ENCODE measurements around the gene FDXR.
"Not testable (repeated sequence)": the region's sequence is repeated elsewhere in the genome, so short reads cannot be mapped to it uniquely, and the experiment has no call there.

Gene FDXR

GRCh38 chr17:74872313-74873036 lies at the start of gene FDXR:
TSS of gene FDXR (minus strand) at chr17:74872994. CDS start at chr17:74872944, 50 bp downstream.
- DNase-seq = no peak

DNA sequence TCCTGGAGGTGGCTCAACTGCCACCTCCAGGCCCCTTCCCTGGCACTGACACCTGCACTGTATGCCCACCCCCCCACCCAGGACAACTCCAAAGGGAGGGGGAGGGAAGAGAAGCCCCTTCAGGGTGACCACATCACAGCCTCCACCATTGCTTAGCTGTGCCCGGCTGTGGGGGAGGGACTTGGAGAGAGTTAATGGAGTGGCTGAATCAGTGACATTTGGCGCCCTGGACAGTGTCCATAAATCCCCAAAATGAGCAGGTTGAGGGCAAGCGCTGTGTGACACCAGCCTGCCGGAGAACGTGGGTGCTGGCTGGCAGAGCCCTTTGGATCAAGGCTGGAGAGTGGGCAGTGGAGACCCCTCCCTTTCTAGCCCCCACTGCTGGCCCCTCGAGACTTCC lies 49.4 kb upstream of the FDXR start:
- DNase-seq = no peak

DNA sequence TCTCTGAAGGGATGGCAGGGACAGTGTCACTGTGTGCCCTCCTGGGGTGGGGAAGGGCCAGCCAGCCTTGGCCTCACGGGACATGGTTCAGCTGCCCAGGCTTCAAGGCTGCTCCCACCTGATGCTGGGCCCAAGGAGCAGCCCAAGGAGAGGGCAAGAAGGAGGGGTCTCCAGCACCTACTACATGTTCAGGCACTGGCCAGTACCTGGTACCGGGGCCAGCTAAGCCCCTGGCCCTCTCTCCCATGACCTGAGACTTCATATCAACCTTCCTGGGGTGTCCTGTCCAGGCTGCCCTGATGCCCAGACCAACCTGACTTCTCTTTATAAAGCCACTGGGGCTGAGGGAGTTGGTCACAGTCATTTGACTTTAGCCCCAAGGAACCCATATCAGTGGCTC lies 49.0 kb upstream of the FDXR start:
- DNase-seq = no peak

DNA sequence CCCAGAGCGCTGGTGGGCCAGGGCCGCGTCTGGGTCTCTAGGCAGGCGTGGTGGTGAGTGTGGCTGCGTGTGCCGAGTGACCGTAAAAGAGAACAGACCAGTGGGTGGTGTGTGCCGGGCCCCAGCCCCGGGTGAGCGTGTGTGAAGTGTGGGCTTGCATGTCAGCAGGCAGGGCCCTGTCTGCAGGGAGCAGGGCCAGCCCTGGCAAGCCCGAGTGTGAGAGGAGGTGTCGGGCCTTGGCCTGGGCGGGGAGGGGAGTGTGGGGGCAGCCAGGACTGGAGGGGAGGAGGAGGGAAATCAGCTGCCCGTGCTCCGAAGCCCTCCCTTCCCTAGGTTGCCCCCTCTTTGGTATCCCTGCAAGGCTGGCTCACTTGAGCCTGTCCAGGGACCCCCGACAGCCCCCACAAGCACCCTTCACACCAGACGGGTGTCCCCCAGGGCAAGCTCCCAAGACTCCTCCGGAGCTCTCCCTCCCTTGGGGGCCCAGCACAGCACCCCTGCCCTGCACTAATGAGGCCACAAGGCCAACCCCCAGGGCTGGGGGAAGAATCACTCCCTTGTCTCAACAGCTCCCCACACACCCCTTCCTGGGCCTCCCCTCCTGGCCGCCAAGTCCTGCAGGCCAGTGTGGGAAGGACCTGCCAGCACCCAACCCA lies 48.4 kb upstream of the FDXR start:
- peak in 2 of 3 experiments; percentile 21 to 36 for DNase-seq

- peak in 1 of 3 experiments; percentile 36 for DNase-seq
Observed at GRCh38 chr17:74920642-74921025, 47.8 kb upstream of the FDXR start.

DNA sequence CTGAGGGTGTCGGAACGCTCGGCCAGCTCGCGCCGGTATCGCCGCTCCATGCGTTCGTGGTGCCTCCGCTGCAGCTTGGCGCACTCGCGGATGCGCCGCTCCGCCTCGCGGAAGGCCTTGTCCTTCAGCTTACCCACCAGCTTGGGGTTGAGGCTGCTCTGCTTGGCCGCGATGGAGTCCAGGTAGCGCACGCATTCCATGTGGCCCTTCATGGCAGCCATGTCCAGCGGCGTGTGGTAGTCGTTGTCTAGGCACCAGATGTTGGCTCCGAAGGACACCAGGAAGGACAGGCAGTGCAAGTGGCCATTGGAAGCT lies 47.5 kb upstream of the FDXR start:
- DNase-seq = no peak

- no peak for DNase-seq
Observed at GRCh38 chr17:74919440-74920305, 46.9 kb upstream of the FDXR start.

DNA sequence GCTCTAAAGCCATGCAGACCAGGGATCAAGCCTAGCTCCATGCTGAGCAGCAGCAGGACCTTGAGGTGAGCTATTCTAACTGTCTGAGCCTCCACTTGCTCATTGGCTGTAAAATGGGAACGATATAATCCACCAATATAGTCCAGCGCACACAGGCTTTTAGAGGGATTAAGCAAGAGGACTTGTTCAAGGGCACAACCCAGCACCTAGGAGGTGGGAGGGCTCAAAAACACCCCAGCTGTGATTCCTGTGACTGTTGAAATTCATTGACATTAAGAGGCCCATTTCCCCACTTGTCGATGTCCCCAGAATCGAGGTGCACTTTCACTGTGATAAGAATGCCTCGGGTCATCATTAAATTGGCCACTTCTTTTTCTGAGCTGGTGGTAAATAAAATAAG lies 46.1 kb upstream of the FDXR start:
- DNase-seq = no peak

DNA sequence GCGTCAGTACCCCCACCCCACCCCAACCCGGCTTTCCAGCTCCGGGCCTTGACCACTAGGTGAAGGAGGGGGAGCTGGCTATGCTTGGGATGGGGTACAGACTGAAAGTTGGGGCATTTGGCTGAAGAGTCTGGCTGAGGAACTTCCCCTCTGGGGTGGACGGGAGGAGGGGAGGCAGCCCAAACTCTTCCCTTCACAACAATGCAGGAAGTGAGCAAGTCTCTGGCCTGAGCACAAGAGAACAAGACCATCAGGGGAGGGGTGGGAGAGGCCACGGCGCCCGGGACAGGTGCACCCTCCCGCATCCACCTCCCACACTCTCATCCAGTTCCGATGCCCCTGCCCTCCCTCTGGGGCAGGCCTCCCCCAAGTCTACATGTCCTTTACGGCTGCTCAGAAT lies 44.6 kb upstream of the FDXR start:
- no peak for DNase-seq

GRCh38 chr17:74916851-74917199 lies 44.0 kb upstream of the FDXR start:
- DNase-seq = no peak

- no peak for DNase-seq
Observed at GRCh38 chr17:74916136-74916850, 43.5 kb upstream of the FDXR start.

DNA sequence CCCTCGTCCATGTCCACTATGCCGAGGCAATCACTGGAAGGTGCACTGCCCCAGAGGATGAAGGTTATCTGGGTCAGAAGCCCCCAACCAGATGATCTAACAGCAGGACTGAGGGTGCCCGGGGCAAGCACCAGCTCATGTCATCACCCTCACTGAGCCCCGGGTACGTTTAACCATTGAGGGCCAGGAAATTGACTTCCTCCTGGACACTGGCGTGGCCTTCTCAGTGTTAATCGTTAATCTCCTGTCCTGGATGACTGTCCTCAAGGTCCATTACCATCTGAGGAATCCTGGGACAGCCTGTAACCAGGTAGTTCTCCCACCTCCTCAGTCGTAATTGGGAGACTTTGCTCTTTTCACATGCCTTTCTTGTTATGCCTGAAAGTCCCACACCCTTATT lies 38.6 kb upstream of the FDXR start:
- DNase-seq = not testable (repeated sequence)

DNA sequence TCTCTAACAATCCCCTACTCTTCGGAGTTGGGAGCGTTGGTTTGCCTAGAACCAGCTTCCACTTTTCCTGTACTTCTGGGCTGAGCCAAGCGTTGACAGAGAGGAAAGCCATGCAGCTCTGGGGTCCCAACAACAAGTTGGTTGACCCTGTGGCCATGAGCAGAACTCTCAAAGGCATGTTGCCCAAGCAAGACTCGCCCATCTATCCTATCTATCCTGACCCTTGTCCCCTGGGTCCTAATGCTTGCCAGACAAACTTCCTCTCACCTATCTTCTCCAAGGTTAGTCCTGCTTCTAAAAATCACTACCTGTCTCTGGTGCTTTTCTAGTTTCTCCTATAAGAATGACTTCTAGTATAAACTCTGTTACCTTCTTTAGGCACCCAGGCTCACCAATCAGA lies 36.3 kb upstream of the FDXR start:
- not testable (repeated sequence) for DNase-seq

GRCh38 chr17:74907012-74907411 lies 34.2 kb upstream of the FDXR start:
- no peak for DNase-seq

- not testable (repeated sequence) for DNase-seq
Observed at GRCh38 chr17:74906214-74906793, 33.5 kb upstream of the FDXR start.

DNA sequence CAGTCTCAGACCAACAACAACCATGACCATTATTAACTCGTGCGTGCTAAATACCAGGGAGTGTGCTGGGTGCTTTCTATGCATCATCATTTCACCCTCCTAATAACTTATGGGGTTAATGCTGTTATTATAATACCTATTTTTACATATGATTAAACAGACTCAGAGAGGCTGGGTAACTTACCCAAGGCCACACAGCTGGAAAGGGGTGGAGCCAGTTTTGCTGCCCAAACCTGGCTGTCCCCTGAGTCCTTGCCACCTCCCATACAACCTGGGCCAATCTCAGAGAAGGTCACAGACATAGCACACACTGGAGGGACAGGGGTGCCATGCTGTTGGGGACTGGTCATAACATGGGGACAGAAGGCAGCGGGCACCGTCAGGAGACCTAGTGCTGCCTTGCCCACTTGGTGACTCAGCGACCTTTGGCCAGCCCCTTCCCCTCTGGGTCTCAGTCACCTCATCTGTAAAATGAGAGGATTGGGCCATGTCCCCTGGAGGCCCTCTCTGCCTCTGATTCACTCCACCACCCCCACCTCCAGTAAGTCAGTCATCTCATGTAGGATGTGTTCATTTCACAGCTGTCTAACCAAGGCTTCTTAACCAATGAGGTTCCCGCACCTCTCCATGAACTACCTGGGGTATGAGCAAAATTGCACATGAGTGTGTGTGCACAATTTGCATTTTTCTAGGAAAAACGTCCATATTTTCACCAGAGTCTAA lies 32.1 kb upstream of the FDXR start:
- no peak for DNase-seq

- no peak for DNase-seq
Observed at GRCh38 chr17:74903671-74904070, 30.9 kb upstream of the FDXR start.

- no peak for DNase-seq
Observed at GRCh38 chr17:74903034-74903433, 30.2 kb upstream of the FDXR start.

DNA sequence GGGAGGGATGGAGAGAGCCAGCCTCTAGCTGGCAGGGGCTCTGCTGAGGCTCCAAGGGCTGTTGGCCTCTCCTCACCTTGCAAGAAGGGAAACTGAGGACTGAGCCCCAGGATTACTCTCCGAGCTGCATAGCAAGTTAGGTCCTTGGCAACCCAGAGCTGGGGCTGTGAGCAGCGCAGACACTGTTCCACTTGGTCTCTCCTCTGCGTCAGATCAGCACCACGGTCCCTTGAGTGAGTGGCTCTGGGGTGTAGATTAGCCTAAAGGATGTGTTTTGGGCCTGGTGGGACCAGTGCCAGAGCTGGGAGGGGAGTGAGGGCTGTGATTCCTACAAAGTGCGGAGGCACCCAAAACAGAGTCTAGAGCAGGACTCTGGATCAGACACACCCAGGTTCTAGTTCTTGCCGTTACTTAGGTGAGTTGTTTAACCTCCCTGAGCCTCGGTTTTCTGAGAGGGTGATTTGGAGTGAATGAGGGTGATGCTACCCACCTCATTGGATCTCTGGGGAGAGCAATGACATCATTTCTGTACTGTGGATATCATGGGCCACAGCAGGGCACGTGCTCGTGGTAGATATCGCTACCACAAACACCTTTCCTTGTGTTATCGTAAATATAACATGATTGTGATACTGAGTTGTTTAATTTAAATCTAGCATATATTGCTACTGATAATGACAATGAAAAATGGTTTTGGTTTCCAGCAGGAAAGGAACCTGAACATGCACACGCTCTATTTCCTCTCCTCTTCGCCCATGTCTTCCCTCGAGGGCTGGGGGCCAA lies 28.8 kb upstream of the FDXR start:
- no peak for DNase-seq

DNA sequence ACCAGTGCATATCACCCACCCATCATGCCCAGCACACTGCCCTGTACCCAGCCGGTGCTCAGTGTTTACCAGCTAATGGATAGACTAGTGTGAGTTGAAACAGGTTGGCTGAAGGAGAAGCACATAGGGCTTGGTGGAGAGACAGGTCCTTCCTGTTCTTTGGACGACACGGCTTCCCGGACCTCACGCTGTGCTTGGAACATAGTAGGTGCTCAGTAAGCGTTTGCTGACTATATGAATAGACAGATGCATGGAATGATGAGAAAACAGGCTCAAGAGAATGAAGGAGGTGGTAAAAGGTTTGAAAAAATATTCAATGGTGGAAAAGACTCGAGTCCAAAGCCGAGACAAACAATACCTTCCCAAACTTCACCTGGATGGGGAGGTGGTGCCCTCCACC lies 27.4 kb upstream of the FDXR start:
- DNase-seq = no peak

GRCh38 chr17:74898376-74898946 lies 25.7 kb upstream of the FDXR start:
- DNase-seq = no peak
